Vagina (tissue), 2 donors: Measurements from ENCODE around the gene TMEM141.

Source experiments
- POLR2A ChIP-seq, 2 donors: fragments of 450-650 bp; IDR thresholded peaks; one replicate each; pipeline ENCODE4 v1.6.1; 2017; ENCODE audit warnings: antibody characterized with exemption in 2 of 2, mild to moderate bottlenecking in 2 of 2, moderate library complexity in 2 of 2
- TF ChIP-seq, protein P1 (sequence below), 3 experiments: fragments of 450-650 bp in 2 of 3; fragments of 200-600 bp in 1 of 3; sonication (generic) in 1 of 3; IDR thresholded peaks; one replicate each; pipeline ENCODE4 v1.5.1; 2017 to 2019; ENCODE audit warnings: antibody characterized with exemption in 3 of 3, mild to moderate bottlenecking in 2 of 3, moderate library complexity in 2 of 3

DNA sequence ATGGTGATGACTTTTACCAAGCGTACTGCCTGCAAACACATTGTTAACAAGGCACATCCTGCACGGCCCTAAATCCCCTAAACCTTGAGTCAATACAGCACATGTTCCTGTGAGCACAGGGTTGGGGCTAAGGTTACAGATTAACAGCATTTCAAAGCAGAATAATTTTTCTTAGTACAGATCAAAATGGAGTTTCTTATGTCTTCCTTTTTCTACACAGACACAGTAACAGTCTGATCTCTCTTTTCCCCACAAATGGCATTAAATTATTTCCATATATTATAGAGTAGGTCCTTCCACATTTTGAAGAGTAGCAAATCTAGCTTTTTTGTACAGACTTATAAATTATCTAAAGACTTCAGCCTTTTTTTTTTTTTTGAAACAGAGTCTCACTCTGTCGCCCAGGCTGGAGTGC, 1.6 kb upstream of the TMEM141 start:
- TF ChIP-seq, protein P1, sequence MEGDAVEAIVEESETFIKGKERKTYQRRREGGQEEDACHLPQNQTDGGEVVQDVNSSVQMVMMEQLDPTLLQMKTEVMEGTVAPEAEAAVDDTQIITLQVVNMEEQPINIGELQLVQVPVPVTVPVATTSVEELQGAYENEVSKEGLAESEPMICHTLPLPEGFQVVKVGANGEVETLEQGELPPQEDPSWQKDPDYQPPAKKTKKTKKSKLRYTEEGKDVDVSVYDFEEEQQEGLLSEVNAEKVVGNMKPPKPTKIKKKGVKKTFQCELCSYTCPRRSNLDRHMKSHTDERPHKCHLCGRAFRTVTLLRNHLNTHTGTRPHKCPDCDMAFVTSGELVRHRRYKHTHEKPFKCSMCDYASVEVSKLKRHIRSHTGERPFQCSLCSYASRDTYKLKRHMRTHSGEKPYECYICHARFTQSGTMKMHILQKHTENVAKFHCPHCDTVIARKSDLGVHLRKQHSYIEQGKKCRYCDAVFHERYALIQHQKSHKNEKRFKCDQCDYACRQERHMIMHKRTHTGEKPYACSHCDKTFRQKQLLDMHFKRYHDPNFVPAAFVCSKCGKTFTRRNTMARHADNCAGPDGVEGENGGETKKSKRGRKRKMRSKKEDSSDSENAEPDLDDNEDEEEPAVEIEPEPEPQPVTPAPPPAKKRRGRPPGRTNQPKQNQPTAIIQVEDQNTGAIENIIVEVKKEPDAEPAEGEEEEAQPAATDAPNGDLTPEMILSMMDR (IDR thresholded peaks at IDR 0.05), result no peak
- no peak for TF ChIP-seq POLR2A (IDR thresholded peaks at IDR 0.05)
